ENCODE data around the gene ZBTB20.

Gene ZBTB20

DNA sequence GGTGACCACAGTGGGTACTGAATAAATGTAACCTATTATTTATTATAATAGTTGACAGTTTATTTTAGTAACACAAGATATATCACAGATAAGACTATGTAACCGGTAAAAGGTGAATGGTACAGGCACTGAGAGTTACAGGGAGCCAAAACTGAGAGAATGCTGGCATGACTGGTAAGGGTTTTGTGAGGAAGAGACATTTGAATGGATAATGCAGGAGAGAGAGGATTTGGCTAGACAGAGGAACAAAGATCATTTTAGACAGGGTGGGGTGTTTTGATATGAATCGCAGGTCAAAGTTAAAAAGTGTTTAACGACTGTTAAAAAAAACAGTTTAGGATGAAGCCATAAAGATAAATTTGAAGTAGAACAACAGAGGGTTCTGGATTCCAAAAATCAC, 421.1 kb downstream of the ZBTB20 start:
- WGBS (ENCODE audit: extremely low coverage, insufficient coverage, low lambda C conversion rate): no CpG with 5 or more reads among the region's 3 CpGs
- no peak overlapping the region for H3K18ac ChIP-seq (ENCODE audit: low read length)
- no peak overlapping the region for H2BK5ac ChIP-seq (ENCODE audit: low read length)
- H4K5ac ChIP-seq (ENCODE audit: low read length): no peak overlapping the region
- H3K23ac ChIP-seq (ENCODE audit: low read length): no peak overlapping the region
- H3K4me3 ChIP-seq (ENCODE audit: low read length): no peak overlapping the region
- H3K27me3 ChIP-seq (ENCODE audit: insufficient read depth, low read length, poor library complexity): no peaks in the 10 kb centered on the region
- H2AK5ac ChIP-seq (ENCODE audit: low read length): no peak overlapping the region
- H3K56ac ChIP-seq (ENCODE audit: low read length): no peak overlapping the region
- H2BK120ac ChIP-seq (ENCODE audit: low read depth, low read length): no peak overlapping the region
- H3K4me1 ChIP-seq (ENCODE audit: control insufficient read depth, low read depth, low read length): no peaks in the 10 kb centered on the region
- no peak overlapping the region for H3K27ac ChIP-seq (ENCODE audit: low read depth, low read length)
- H3K79me2 ChIP-seq (ENCODE audit: control insufficient read depth, insufficient read depth, low read length): no peaks in the 10 kb centered on the region
- H3K4me2 ChIP-seq (ENCODE audit: low read length): no peak overlapping the region
- no peak for DNase-seq
- H4K8ac ChIP-seq (ENCODE audit: low read depth, low read length): no peak overlapping the region
- H3K79me1 ChIP-seq (ENCODE audit: low read length): no peaks in the 10 kb centered on the region
- no peaks in the 10 kb centered on the region for H3K36me3 ChIP-seq (ENCODE audit: control insufficient read depth, insufficient read depth, low read length)
- no peak overlapping the region for H2BK15ac ChIP-seq (replicated peaks; ENCODE audit: low read depth)
- no peak overlapping the region for H3K9ac ChIP-seq (ENCODE audit: low read length)
- H3K4ac ChIP-seq (ENCODE audit: low read depth, low read length): no peak overlapping the region

DNA sequence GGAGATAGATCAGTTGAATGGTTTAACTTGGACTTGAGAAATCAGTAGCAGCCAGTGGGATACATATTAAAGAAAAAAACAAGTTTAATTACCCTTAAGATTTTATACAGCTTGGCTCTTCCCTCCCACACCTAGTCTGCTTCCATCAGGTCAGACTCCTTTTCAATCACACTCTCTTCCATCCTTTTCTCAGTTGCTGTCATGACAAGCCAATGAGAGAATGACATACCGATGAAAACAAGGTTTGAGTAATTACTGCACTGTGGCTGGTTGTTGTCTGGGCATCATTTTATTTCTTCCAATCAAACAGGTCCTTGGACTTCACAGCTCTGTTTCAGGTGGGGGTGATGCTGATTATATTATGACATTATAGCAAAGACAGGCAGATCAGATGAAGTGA, 424.6 kb downstream of the ZBTB20 start:
- no peak overlapping the region for H2AK5ac ChIP-seq (ENCODE audit: low read length)
- H2BK5ac ChIP-seq (ENCODE audit: low read length): no peak overlapping the region
- no peak overlapping the region for H4K5ac ChIP-seq (ENCODE audit: low read length)
- no CpG with 5 or more reads among the region's 1 CpG for WGBS (ENCODE audit: extremely low coverage, insufficient coverage, low lambda C conversion rate)
- no peak overlapping the region for H3K9ac ChIP-seq (ENCODE audit: low read length)
- H3K79me2 ChIP-seq (ENCODE audit: control insufficient read depth, insufficient read depth, low read length): no peaks in the 10 kb centered on the region
- no peak overlapping the region for H3K56ac ChIP-seq (ENCODE audit: low read length)
- no peaks in the 10 kb centered on the region for H3K27me3 ChIP-seq (ENCODE audit: insufficient read depth, low read length, poor library complexity)
- no peak overlapping the region for H3K4ac ChIP-seq (ENCODE audit: low read depth, low read length)
- no peak overlapping the region for H4K8ac ChIP-seq (ENCODE audit: low read depth, low read length)
- DNase-seq: no peak
- H3K4me1 ChIP-seq (ENCODE audit: control insufficient read depth, low read depth, low read length): no peaks in the 10 kb centered on the region
- H3K27ac ChIP-seq (ENCODE audit: low read depth, low read length): no peak overlapping the region
- no peak overlapping the region for H3K4me3 ChIP-seq (ENCODE audit: low read length)
- no peak overlapping the region for H2BK15ac ChIP-seq (replicated peaks; ENCODE audit: low read depth)
- no peaks in the 10 kb centered on the region for H3K36me3 ChIP-seq (ENCODE audit: control insufficient read depth, insufficient read depth, low read length)
- H2BK120ac ChIP-seq (ENCODE audit: low read depth, low read length): no peak overlapping the region
- H3K23ac ChIP-seq (ENCODE audit: low read length): no peak overlapping the region
- no peak overlapping the region for H3K4me2 ChIP-seq (ENCODE audit: low read length)
- H3K79me1 ChIP-seq (ENCODE audit: low read length): no peaks in the 10 kb centered on the region
- no peak overlapping the region for H3K18ac ChIP-seq (ENCODE audit: low read length)

- Histone ChIP-seq H2BK120ac (ENCODE audit: low read depth, low read length) (no peak overlapping the region), H3K27ac (ENCODE audit: low read depth, low read length) (no peak overlapping the region), H3K36me3 (ENCODE audit: control insufficient read depth, insufficient read depth, low read length) (no peaks in the 10 kb centered on the region), H3K79me2 (ENCODE audit: control insufficient read depth, insufficient read depth, low read length) (no peaks in the 10 kb centered on the region), H3K9ac (ENCODE audit: low read length) (no peak overlapping the region), H3K56ac (ENCODE audit: low read length) (no peak overlapping the region), H3K18ac (ENCODE audit: low read length) (no peak overlapping the region), H3K23ac (ENCODE audit: low read length) (no peak overlapping the region), H3K4me1 (ENCODE audit: control insufficient read depth, low read depth, low read length) (no peaks in the 10 kb centered on the region), H3K4me3 (ENCODE audit: low read length) (no peak overlapping the region), H3K4ac (ENCODE audit: low read depth, low read length) (no peak overlapping the region), H3K79me1 (ENCODE audit: low read length) (no peaks in the 10 kb centered on the region), H2AK5ac (ENCODE audit: low read length) (no peak overlapping the region), H2BK15ac (replicated peaks; ENCODE audit: low read depth) (no peak overlapping the region), H4K8ac (ENCODE audit: low read depth, low read length) (no peak overlapping the region), H4K5ac (ENCODE audit: low read length) (no peak overlapping the region), H2BK5ac (ENCODE audit: low read length) (no peak overlapping the region), H3K27me3 (ENCODE audit: insufficient read depth, low read length, poor library complexity) (no peaks in the 10 kb centered on the region), H3K4me2 (ENCODE audit: low read length) (no peak overlapping the region)
- no CpG with 5 or more reads among the region's 2 CpGs for WGBS (ENCODE audit: extremely low coverage, insufficient coverage, low lambda C conversion rate)
- no peak for DNase-seq
Measured at GRCh38 chr3:114721864-114722263, 425.2 kb downstream of the ZBTB20 start.

- DNase-seq: no peak
- H3K27me3 ChIP-seq (ENCODE audit: insufficient read depth, low read length, poor library complexity): no peaks in the 10 kb centered on the region
- no peak overlapping the region for H2BK15ac ChIP-seq (replicated peaks; ENCODE audit: low read depth)
- no peaks in the 10 kb centered on the region for H3K4me1 ChIP-seq (ENCODE audit: control insufficient read depth, low read depth, low read length)
- H3K4me2 ChIP-seq (ENCODE audit: low read length): no peak overlapping the region
- no peak overlapping the region for H4K8ac ChIP-seq (ENCODE audit: low read depth, low read length)
- no peak overlapping the region for H2AK5ac ChIP-seq (ENCODE audit: low read length)
- H3K79me2 ChIP-seq (ENCODE audit: control insufficient read depth, insufficient read depth, low read length): no peaks in the 10 kb centered on the region
- no peak overlapping the region for H2BK5ac ChIP-seq (ENCODE audit: low read length)
- no peak overlapping the region for H3K18ac ChIP-seq (ENCODE audit: low read length)
- H3K4ac ChIP-seq (ENCODE audit: low read depth, low read length): no peak overlapping the region
- H3K79me1 ChIP-seq (ENCODE audit: low read length): no peaks in the 10 kb centered on the region
- no peaks in the 10 kb centered on the region for H3K36me3 ChIP-seq (ENCODE audit: control insufficient read depth, insufficient read depth, low read length)
- no peak overlapping the region for H4K5ac ChIP-seq (ENCODE audit: low read length)
- WGBS (ENCODE audit: extremely low coverage, insufficient coverage, low lambda C conversion rate): no CpG with 5 or more reads among the region's 3 CpGs
- H3K27ac ChIP-seq (ENCODE audit: low read depth, low read length): no peak overlapping the region
- H3K23ac ChIP-seq (ENCODE audit: low read length): no peak overlapping the region
- H3K9ac ChIP-seq (ENCODE audit: low read length): no peak overlapping the region
- no peak overlapping the region for H3K56ac ChIP-seq (ENCODE audit: low read length)
- no peak overlapping the region for H3K4me3 ChIP-seq (ENCODE audit: low read length)
- no peak overlapping the region for H2BK120ac ChIP-seq (ENCODE audit: low read depth, low read length)
Measured at GRCh38 chr3:114721209-114721608, 425.9 kb downstream of the ZBTB20 start.

DNA sequence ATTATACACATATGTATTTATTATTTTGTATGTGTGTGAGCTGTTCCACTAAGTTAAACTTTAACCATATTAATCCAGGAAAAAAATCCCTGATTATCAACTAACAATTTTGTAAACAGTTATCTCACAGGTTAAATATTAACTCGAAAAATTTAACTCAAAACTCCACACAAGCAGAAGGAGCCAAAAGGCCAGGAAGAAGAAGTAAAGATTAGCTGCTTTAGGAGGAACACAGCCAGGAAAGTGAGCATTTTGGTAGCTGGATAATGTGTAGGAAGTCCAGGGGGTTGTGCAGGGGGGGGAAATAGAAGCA, 428.2 kb downstream of the ZBTB20 start:
- Histone ChIP-seq H4K5ac (ENCODE audit: low read length) (no peak overlapping the region), H2BK5ac (ENCODE audit: low read length) (no peak overlapping the region), H2BK120ac (ENCODE audit: low read depth, low read length) (no peak overlapping the region), H2BK15ac (replicated peaks; ENCODE audit: low read depth) (no peak overlapping the region), H3K18ac (ENCODE audit: low read length) (no peak overlapping the region), H3K79me1 (ENCODE audit: low read length) (no peaks in the 10 kb centered on the region), H3K79me2 (ENCODE audit: control insufficient read depth, insufficient read depth, low read length) (no peaks in the 10 kb centered on the region), H2AK5ac (ENCODE audit: low read length) (no peak overlapping the region), H3K27ac (ENCODE audit: low read depth, low read length) (no peak overlapping the region), H4K8ac (ENCODE audit: low read depth, low read length) (no peak overlapping the region), H3K9ac (ENCODE audit: low read length) (no peak overlapping the region), H3K27me3 (ENCODE audit: insufficient read depth, low read length, poor library complexity) (no peaks in the 10 kb centered on the region), H3K36me3 (ENCODE audit: control insufficient read depth, insufficient read depth, low read length) (no peaks in the 10 kb centered on the region), H3K4me3 (ENCODE audit: low read length) (no peak overlapping the region), H3K4me1 (ENCODE audit: control insufficient read depth, low read depth, low read length) (no peaks in the 10 kb centered on the region), H3K4ac (ENCODE audit: low read depth, low read length) (no peak overlapping the region), H3K56ac (ENCODE audit: low read length) (no peak overlapping the region), H3K4me2 (ENCODE audit: low read length) (no peak overlapping the region), H3K23ac (ENCODE audit: low read length) (no peak overlapping the region)
- no peak for DNase-seq
- WGBS (ENCODE audit: extremely low coverage, insufficient coverage, low lambda C conversion rate): no CpG with 5 or more reads among the region's 1 CpG

DNA sequence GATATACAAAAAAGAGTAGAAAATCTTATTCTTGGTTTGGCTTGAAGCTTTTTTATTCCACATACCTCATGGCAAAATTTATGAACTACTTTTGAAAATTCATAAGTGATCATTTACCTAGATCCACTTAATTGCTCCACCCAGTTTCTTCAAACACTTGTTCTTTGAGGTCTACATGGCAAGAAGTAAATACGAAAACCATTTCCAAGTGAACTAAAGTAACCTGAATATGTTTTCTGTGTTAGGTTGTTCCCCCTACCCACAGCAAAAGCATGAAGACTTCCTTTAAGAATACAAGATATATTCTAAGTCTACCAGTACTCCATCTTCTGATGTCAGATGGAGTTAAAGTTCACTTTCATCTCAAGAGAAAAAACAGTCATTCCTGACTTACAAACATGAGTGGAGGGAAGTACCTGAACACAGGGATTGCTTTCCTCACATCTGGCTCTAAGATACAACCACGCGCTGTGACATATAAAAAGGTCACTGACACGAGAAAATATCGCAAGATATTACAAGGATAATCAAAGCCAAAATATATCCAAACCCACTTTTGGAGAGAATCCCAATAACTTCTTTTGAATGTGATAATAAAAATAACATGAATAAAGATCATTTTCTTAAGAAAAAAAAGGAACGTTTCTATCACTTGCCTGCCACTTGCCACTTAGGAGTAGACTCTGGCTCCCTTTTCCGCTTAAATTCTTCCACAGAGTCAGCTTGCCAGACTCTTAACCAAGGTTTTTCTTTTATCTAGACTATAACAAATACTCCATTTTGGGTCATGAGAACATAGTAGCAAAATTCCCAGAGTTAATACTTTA, 428.8 kb downstream of the ZBTB20 start:
- Histone ChIP-seq H2AK5ac (ENCODE audit: low read length) (no peak overlapping the region), H2BK120ac (ENCODE audit: low read depth, low read length) (no peak overlapping the region), H4K5ac (ENCODE audit: low read length) (no peak overlapping the region), H3K27me3 (ENCODE audit: insufficient read depth, low read length, poor library complexity) (no peaks in the 10 kb centered on the region), H3K4ac (ENCODE audit: low read depth, low read length) (no peak overlapping the region), H3K27ac (ENCODE audit: low read depth, low read length) (no peak overlapping the region), H3K79me1 (ENCODE audit: low read length) (no peaks in the 10 kb centered on the region), H3K36me3 (ENCODE audit: control insufficient read depth, insufficient read depth, low read length) (no peaks in the 10 kb centered on the region), H3K4me1 (ENCODE audit: control insufficient read depth, low read depth, low read length) (no peaks in the 10 kb centered on the region), H2BK15ac (replicated peaks; ENCODE audit: low read depth) (no peak overlapping the region), H2BK5ac (ENCODE audit: low read length) (no peak overlapping the region), H3K4me3 (ENCODE audit: low read length) (no peak overlapping the region), H3K79me2 (ENCODE audit: control insufficient read depth, insufficient read depth, low read length) (no peaks in the 10 kb centered on the region), H3K56ac (ENCODE audit: low read length) (no peak overlapping the region), H3K9ac (ENCODE audit: low read length) (no peak overlapping the region), H4K8ac (ENCODE audit: low read depth, low read length) (no peak overlapping the region), H3K4me2 (ENCODE audit: low read length) (no peak overlapping the region), H3K18ac (ENCODE audit: low read length) (no peak overlapping the region), H3K23ac (ENCODE audit: low read length) (no peak overlapping the region)
- DNase-seq: no peak
- WGBS (ENCODE audit: extremely low coverage, insufficient coverage, low lambda C conversion rate): no CpG with 5 or more reads among the region's 7 CpGs
